Stimulated activated naive CD8-positive, alpha-beta T cell treated with anti-CD3 and anti-CD28 coated beads, Interleukin-15, Interleukin-2, amounts not matched to agents 100 U/mL and 50 U/mL, for 24 hours (primary cell): ENCODE measurements around the gene SLC1A2.

ENCODE experiments used
- ATAC-seq: fragments of 150-1000 bp; cut with Tn5 transposase; one replicate; pipeline ENCODE4 v1.10.0; 2021
- DNase-seq: peaks from one replicate; pipeline ENCODE4 v3.0.0; 2021

The SLC1A2 gene

GRCh38 chr11:35413598-35413997 is 5.8 kb downstream of the SLC1A2 start:
- DNase-seq (no peak), ATAC-seq (no peak)

DNA sequence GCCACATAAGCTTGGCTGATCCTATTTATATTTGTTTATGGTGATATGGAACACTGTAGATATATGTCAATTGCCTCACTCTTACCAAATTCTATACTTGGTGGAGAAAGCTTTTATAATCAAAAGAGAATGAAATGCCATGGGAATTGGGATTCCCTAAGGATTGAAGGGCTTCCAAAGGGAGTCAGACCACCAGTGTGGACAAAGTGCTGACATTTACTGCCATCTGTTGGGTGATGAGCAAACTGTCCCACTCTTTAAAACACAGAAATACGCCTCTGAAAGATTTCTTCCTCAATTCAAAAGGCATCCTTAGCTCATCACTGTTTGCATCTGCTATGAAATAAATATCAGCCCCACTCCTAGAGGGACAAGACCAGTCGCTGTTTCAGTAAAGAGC is 7.1 kb downstream of the SLC1A2 start:
- ATAC-seq (no peak), DNase-seq (no peak)

GRCh38 chr11:35407041-35407440 is 12.3 kb downstream of the SLC1A2 start:
- ATAC-seq (no peak), DNase-seq (no peak)

DNA sequence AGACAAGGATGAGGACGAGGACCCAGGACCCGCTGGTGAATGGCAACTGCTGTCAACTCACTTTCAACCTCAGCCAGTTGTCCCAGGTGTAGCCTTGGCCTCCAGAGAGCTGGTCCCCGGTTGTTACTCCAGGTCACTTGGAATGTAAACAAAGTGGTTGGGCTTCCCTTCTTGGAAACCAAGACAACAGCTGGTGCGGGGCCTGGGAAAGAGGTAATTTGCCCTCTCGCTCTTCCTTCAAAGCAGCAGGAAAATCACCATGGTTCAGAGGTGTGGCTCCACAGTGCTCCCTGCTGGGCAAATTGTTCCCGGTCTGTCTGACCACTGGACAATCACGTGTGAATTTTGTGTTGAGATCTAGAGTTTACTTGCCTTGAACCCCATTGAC is 15.0 kb downstream of the SLC1A2 start:
- DNase-seq (peak; percentile 48), ATAC-seq (no peak)

DNA sequence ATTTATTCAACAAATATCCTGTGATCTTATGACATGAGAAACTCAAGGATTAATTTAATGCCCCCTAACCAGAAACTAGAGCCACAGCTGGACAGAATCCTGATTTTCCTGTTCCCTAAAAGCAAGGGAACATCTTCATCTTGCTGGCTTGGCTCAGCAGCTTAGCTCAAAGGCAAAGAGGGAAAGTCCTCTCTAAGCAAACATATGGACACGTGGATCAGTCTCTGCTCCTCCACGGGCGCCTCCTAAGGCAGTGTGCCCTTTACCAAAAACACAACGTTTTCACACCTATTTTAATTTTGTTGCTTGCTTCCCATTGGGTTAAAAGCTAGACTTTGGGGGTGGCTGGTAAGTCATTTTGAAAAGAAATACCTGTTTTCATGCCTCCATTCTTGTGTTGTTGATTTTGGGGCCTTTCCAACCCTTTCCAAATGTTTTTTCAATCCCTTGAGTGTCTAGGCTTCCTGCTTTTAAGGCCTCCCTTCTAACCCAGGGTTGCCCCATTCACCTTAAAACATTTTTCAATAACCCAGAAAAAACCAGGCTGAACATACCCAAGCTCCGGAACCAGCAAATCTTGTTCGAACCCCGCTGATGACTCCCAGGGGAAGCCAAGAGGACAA is 15.5 kb downstream of the SLC1A2 start:
- no peak for ATAC-seq

DNA sequence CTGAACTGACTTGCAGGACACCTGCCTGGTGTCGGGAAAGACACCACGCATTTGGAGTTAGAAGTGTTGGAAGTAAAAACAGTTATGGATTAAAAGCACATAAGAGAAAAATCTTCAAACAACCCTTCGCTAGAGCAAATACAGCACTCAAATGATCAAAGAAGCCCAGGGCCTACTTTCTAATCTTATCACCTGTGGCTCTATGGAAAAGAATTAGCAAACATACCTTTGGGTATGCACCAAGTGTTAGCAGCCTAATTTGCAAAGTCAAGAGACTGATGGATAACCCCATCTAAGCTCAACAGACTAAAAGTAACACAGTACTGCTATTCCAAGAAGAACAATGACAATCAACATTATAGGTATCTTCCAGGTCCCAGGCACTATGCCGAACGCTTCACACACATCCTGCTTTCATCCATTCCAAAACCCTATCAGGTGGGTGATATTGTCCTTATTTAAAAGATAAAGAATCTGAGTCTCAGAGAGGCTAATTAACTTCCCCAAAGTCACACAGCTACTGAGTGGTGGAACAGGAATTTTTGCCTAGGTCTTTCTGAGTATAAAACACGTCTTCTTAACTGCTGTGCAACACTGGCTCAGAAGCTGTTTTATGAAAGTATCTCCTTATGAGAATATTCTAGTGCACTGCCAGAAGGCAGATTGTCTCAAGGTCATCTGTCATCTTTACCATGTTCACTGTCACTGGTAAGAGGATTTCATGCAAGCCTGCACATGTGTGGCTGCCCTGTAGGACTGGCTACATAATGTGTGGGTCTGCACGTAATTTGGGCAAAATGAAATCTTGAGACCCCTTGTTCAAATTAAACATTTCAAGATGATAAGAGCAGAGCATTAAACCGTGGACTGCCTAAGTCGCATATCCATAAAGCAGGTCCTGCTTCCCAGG is 16.4 kb downstream of the SLC1A2 start:
- ATAC-seq: no peak
- DNase-seq: no peak

More for the DNA sequence above, 15.5 kb downstream of the SLC1A2 start:
- DNase-seq: no peak

DNA sequence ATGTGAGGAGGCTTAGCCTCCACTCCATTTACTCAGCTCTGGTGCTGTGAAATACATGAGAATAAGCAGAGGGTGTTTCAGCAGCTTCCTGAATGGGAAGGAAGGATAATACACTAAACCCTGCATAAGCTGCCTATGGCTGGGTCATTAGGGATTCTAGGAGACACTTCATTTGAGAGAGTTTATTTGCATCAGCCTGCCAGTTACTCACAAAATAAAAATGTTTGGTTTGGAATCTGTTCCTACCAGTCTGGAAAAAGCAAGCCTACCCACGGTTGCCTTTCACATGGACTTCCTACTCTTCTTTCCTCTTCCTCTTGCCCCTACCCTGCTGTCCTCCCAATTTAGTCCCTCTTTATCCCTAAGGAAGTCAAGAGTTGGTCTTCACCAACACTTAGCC is 20.5 kb downstream of the SLC1A2 start:
- DNase-seq (no peak), ATAC-seq (no peak)

GRCh38 chr11:35394941-35395340 is 24.4 kb downstream of the SLC1A2 start:
- no peak for ATAC-seq
- DNase-seq: no peak

DNA sequence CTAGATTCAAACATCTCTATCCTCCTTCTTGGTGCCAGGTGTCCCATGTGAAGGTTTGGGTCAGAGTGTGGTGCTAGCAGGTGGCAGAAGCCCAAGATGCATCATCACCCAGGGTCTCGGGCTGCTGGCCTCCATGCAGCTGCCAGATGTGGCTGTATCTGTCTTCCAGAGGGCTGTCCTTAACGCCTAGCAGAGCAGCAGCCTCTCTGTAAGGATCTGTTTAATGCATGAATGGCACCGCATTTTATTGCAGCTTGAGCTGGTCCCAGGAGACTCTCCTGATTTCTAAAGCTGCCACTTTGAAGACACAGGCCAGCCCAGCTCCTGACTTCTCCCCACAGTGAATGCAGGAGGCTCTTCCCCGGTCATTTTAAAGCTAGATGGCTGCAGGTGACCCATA is 26.3 kb downstream of the SLC1A2 start:
- DNase-seq (no peak), ATAC-seq (no peak)

GRCh38 chr11:35391922-35392688 is 27.3 kb downstream of the SLC1A2 start:
- peak; percentile 92 for DNase-seq
- ATAC-seq: peak; percentile 75

DNA sequence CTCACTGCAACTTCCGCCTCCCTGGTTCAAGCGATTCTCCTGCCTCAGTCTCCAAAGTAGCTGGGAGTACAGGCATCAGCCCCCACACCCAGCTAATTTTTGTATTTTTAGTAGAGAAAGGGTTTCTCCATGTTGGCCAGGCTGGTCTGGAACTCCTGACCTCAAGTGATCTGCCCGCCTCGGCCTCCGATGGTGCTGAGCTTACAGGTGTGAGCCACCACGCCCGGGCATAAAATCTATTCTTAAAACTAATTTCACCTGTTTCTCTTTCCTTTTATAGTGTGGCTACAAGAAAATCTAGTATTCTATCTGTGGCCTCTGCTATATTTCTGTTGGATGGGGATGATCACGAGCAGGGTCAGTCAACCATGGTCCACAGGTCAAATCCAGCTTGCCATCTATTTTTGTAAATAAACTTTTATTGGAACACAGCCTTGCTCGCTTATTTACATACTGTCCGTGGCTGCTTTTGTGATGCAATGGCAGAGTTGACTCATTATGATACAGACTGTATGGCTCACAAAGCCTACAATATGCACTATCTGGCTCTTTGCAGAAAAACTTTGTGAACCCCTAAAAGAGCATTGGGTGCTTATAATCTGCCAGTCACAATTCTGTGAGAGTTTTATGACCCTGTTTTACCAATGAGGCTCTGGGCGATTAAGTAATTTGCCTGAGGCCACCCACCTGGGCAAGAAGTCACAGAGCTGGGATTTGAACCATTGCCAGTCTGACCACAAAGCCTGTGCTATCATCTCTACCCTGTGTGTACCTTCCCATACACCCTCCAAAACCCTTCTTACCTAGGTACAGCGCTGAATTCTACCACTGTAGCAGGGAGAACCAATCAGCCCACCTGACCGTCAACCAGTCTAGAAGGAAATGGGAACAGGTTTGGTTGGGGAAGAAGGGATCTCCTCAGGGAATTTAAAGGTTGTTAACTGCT is 28.3 kb downstream of the SLC1A2 start:
- ATAC-seq (peak; percentile 78), DNase-seq (peak; percentile 39)

DNA sequence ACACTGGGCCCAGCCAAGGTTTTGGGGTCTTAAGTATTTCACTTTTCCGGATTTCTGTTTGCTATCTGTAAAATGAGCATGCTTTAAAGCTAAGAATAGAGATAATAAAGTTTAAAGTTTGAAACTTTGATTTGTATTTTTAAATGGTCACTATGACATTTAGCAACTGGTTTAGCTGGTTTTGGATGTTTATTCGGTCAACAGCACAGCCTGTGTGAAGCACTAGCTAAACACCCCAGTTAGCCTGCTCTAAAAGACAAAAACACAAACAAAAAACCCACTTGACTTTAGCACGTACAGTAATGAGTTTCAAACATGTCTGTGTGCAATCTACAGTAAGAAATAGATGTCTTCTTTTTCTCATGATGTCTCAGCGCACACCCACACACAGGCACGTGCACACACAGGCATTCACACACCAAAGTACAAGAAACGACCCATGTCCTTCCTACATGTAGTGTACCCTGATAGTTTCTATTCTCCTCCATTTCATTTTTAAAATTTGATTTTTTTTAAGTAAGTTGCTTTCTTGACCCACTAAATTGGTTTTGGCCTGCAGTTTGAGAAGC is 29.4 kb downstream of the SLC1A2 start:
- ATAC-seq (no peak), DNase-seq (no peak)

DNA sequence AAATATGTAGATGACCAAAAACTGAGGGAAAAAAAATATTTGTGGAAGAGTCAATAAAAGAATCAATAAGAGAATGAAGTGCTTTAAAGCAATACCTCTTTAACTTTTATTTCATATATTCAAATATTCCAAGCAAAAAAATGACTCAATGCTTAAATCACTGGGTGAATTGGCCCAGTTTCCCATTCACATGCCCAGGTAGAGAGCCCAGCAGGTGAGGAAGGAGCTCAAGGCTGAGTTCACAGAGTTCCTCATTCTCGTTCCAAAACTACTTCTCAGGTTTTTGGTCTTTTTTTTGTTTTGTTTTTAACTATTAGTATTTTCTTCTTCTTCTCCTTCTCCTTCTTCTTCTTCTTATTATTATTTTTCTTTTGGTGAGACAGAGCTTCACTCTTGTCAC is 30.2 kb downstream of the SLC1A2 start:
- no peak for ATAC-seq
- no peak for DNase-seq

GRCh38 chr11:35388061-35388460 is 31.3 kb downstream of the SLC1A2 start:
- DNase-seq (no peak), ATAC-seq (no peak)

GRCh38 chr11:35387111-35387982 is 32.0 kb downstream of the SLC1A2 start:
- no peak for ATAC-seq

GRCh38 chr11:35383953-35384352 is 35.4 kb downstream of the SLC1A2 start:
- no peak for ATAC-seq
- DNase-seq: no peak

More at GRCh38 chr11:35387111-35387982, 32.0 kb downstream of the SLC1A2 start:
- no peak for DNase-seq

- no peak for DNase-seq
- no peak for ATAC-seq
Observed at GRCh38 chr11:35381709-35382322, 37.5 kb downstream of the SLC1A2 start.

GRCh38 chr11:35380603-35381002 is 38.8 kb downstream of the SLC1A2 start:
- DNase-seq (no peak), ATAC-seq (no peak)

DNA sequence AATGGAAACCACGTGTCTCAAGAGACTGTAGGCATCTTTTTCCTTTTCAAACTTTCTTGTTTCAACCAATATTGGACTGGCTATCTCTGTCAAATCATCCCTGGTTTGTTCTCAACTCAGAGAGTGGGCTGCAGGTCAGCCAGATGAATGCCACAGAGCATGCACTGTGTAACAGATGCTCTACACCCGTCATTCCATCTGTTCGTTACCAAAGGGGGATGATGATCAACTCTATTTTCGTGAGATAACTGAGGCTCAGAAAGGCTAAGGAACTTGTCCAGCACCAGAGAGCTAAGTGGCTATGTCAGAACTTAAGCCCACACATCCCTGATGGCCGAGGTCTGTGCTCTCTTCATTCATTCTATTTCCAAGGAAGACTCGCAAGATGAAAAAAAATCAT is 42.1 kb downstream of the SLC1A2 start:
- no peak for DNase-seq
- no peak for ATAC-seq

GRCh38 chr11:35376613-35377012 is 42.7 kb downstream of the SLC1A2 start:
- ATAC-seq (no peak), DNase-seq (no peak)
